Prostate gland (tissue), 2 donors: ENCODE results near the gene TMEM190. TPM values are rescaled to one million over a fixed set of nuclear protein-coding genes. Genes with fewer than 3 reads are reported as not detected.

ENCODE experiments used
- DNase-seq: peaks from one replicate; pipeline ENCODE4 v3.0.0-alpha.2; 2019; ENCODE audit warnings: low spot score
- H3K27ac ChIP-seq, 2 donors: fragments of 200-600 bp; sonication (generic); 2 replicates each; pipeline ENCODE4 v1.5.1; 2017 to 2019
- H3K27me3 ChIP-seq: fragments of 200-600 bp; sonication (generic); replicated peaks from 2 replicates; pipeline ENCODE4 v1.5.1; 2019; ENCODE audit not compliant: insufficient read depth
- H3K36me3 ChIP-seq, 2 donors: fragments of 200-600 bp; sonication (generic); 1 replicate in 1 of 2; 2 replicates in 1 of 2; pipeline versions ENCODE4 v1.5.1 to v1.8.1; 2017 to 2019
- H3K4me1 ChIP-seq: fragments of 200-600 bp; sonication (generic); replicated peaks from 2 replicates; pipeline ENCODE4 v1.5.1; 2019
- H3K4me3 ChIP-seq, 2 donors: fragments of 200-600 bp; sonication (generic); 2 replicates each; pipeline ENCODE4 v1.5.1; 2017 to 2019
- H3K9me3 ChIP-seq: fragments of 200-600 bp; sonication (generic); 2 replicates; pipeline ENCODE4 v1.5.1; 2017
- POLR2A ChIP-seq: fragments of 450-650 bp; IDR thresholded peaks from one replicate; pipeline ENCODE4 v1.6.1; 2016; ENCODE audit warnings: antibody characterized with exemption, mild to moderate bottlenecking
- POLR2AphosphoS5 ChIP-seq: sonication (generic); formaldehyde crosslinking; IDR thresholded peaks from one replicate; pipeline ENCODE4 v1.6.1; 2017; ENCODE audit warnings: antibody characterized with exemption
- WGBS: methylation state at CpG from one replicate; pipeline ENCODE4 v1.1.5; 2018; 5-methylcytosine and 5-hydroxymethylcytosine counted together
- intact Hi-C: fragments of 100-400 bp; cut with DNase I; formaldehyde crosslinking; loops from one replicate; pipeline ENCODE4 v1.14.2; 2022
- total RNA-seq, 2 donors: library from RNA; depleted of rRNA; stranded (reverse); fragments of >200 nt; gene quantifications; one replicate each; pipeline ENCODE4 v1.1.0, GENCODE V29; 2016
- TF ChIP-seq, protein P1 (sequence below), 4 experiments: fragments of 200-600 bp in 2 of 4; fragments of 450-650 bp in 2 of 4; sonication (generic) in 2 of 4; IDR thresholded peaks; 1 replicate in 3 of 4; 2 replicates in 1 of 4; pipeline ENCODE4 v1.5.1; 2016 to 2019; ENCODE audit warnings: antibody characterized with exemption in 4 of 4, mild to moderate bottlenecking in 2 of 4, moderate library complexity in 2 of 4

The TMEM190 gene
- total RNA-seq, 2 donors from 2014 or later = not detected

GRCh38 chr19:55354698-55355212 lies 21.9 kb upstream of the TMEM190 start, which contains the start of gene COX6B2:
TSS of gene COX6B2 (minus strand) at chr19:55354719. CDS start at chr19:55354521, 198 bp downstream.
- Histone ChIP-seq H3K9me3 (no peaks in the 10 kb centered on the region), H3K27ac (no peak within 1 kb of the TSS), H3K36me3 (no peaks in the 10 kb centered on the region), H3K4me1 (peaks cover 5% of the 10 kb centered on the region), H3K4me3 (peak within 1 kb of the TSS; percentile 9 to 30), H3K27me3 (peaks cover 3% of the 10 kb centered on the region)
- TF ChIP-seq, protein P1, sequence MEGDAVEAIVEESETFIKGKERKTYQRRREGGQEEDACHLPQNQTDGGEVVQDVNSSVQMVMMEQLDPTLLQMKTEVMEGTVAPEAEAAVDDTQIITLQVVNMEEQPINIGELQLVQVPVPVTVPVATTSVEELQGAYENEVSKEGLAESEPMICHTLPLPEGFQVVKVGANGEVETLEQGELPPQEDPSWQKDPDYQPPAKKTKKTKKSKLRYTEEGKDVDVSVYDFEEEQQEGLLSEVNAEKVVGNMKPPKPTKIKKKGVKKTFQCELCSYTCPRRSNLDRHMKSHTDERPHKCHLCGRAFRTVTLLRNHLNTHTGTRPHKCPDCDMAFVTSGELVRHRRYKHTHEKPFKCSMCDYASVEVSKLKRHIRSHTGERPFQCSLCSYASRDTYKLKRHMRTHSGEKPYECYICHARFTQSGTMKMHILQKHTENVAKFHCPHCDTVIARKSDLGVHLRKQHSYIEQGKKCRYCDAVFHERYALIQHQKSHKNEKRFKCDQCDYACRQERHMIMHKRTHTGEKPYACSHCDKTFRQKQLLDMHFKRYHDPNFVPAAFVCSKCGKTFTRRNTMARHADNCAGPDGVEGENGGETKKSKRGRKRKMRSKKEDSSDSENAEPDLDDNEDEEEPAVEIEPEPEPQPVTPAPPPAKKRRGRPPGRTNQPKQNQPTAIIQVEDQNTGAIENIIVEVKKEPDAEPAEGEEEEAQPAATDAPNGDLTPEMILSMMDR (IDR thresholded peaks at IDR 0.05) = no peak
- TF ChIP-seq POLR2A (no peak), POLR2AphosphoS5 (no peak)
- intact Hi-C loops = no loop called here
- DNase-seq = no peak
- WGBS = 3% methylated on average over 21 of the region's 43 CpGs

GRCh38 chr19:55355213-55355821 lies 21.3 kb upstream of the TMEM190 start:
- H3K4me1 ChIP-seq = peaks cover 5% of the 10 kb centered on the region
- WGBS = 28% methylated on average over 12 of the region's 13 CpGs
- intact Hi-C loops = no loop called here
- H3K4me3 ChIP-seq = no peak overlapping the region
- H3K27me3 ChIP-seq = peaks cover 3% of the 10 kb centered on the region
- DNase-seq = no peak
- H3K36me3 ChIP-seq = no peaks in the 10 kb centered on the region
- no peaks in the 10 kb centered on the region for H3K9me3 ChIP-seq
- TF ChIP-seq POLR2AphosphoS5 = no peak
- TF ChIP-seq, protein P1 (IDR thresholded peaks at IDR 0.05) = no peak
- TF ChIP-seq POLR2A = no peak
- H3K27ac ChIP-seq = no peak overlapping the region

DNA sequence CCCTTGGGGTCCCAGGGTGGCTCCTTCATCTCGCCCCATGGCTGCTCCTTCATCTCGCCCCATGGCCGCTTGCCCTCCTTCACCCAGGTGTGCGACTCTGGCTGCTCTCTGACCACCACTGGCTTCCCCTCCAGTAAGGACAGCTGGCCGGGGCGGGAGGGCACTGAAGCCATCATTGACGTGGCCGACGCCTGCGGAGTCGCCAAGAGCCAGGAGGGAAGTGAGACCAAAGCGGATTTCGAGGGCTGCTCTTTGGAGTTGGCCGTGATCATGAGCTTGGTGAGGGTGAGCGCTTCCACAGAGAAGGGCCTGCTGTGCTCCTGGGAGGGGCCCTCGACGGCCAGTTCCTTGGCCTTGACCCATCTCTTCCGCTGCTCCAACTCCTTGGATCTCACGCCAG lies 18.1 kb upstream of the TMEM190 start:
- H3K27ac ChIP-seq = no peak overlapping the region
- no peak for DNase-seq
- peaks cover 2% of the 10 kb centered on the region for H3K4me1 ChIP-seq
- H3K4me3 ChIP-seq = no peak overlapping the region
- TF ChIP-seq, protein P1 (IDR thresholded peaks at IDR 0.05) = no peak
- no peak for TF ChIP-seq POLR2AphosphoS5
- no peak for TF ChIP-seq POLR2A
- H3K9me3 ChIP-seq = no peaks in the 10 kb centered on the region
- WGBS = 90% methylated on average over 19 of the region's 19 CpGs
- no peaks in the 10 kb centered on the region for H3K36me3 ChIP-seq
- H3K27me3 ChIP-seq = no peaks in the 10 kb centered on the region
- intact Hi-C loops = no loop called here

DNA sequence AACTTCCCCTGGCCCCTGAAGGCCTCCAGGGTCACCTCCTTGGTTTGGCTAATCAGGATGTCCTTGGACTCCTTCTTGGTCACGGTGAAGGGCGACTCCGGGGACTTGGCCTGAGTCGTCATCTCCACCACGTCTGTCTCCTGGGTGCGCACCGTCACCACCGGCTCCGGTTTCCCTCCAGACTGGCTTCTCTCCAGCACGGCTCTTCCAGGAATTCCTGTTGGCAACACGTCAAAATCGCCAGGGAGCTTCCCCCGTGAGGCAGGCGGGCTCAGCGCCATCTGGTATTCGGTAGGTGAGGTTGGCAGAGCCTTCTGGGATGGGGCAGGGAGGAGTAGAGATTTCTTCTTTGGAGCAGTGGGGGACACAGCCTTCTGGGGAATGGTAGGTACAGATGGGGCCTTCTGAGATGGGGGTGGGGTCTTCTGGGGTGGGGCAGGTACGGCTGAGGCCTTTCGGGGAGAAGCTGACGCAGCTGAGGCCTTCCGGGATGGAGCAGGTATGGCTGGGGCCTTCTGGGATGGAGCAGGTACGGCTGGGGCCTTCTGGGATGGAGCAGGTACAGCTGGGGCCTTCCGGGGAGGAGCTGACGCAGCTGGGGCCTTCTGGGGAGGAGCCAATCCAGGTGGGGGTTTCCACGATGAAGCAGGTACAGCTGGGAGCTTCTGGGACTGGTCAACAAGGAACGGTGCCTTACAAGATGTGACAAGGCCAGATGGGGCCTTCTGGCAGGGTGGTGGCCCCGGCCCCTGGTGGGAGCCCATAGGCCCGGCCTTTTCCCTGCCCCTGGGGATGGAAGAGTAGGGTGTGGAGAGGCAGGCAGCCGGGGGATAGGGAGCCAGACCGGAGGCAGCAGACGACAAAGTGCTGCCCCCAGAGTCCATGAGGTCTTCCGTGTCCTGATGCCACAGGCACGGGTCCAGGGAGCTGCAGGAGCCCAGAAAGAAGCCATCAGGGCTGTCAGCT lies 17.4 kb upstream of the TMEM190 start:
- intact Hi-C loops = no loop called here
- H3K4me3 ChIP-seq = no peak overlapping the region
- TF ChIP-seq POLR2A (no peak), POLR2AphosphoS5 (no peak)
- TF ChIP-seq, protein P1 (IDR thresholded peaks at IDR 0.05) = no peak
- H3K27me3 ChIP-seq = no peaks in the 10 kb centered on the region
- no peak overlapping the region for H3K27ac ChIP-seq
- H3K4me1 ChIP-seq = no peaks in the 10 kb centered on the region
- 67% methylated on average over 31 of the region's 32 CpGs for WGBS
- H3K36me3 ChIP-seq = no peaks in the 10 kb centered on the region
- no peaks in the 10 kb centered on the region for H3K9me3 ChIP-seq
- no peak for DNase-seq
